Kidney (tissue), 14 donors: ENCODE data around the gene AGK. TPM values are rescaled to one million over a fixed set of nuclear protein-coding genes. Genes with fewer than 3 reads are reported as not detected.

Experiments used
- DNase-seq, 5 donors: peaks; one replicate each; pipeline ENCODE4 v3.0.0-alpha.2; 2013 to 2020
- FAIRE-seq: peaks from 2 replicates; lab custom pipeline; 2012; peaks lifted over from hg19 to GRCh38; lab: Jason Lieb, UNC
- H3K27ac ChIP-seq, 2 donors: one replicate each; pipeline ENCODE4 v1.7.0; 2013; ENCODE audit warnings: low read depth in 2 of 2, low read length in 2 of 2, inconsistent platforms in 1 of 2
- H3K27me3 ChIP-seq: one replicate; pipeline ENCODE4 v1.7.1; 2013; ENCODE audit warnings: low read length, inconsistent platforms; ENCODE audit not compliant: control insufficient read depth, insufficient read depth
- H3K36me3 ChIP-seq, 3 donors: one replicate each; pipeline versions ENCODE4 v1.7.0 to v1.7.1; 2013; ENCODE audit warnings: low read length in 3 of 3, control low read depth in 1 of 3, inconsistent platforms in 1 of 3; ENCODE audit not compliant: insufficient read depth in 3 of 3, control insufficient read depth in 2 of 3
- H3K4me1 ChIP-seq, 3 donors: one replicate each; pipeline versions ENCODE4 v1.7.0 to v1.7.1; 2013; ENCODE audit warnings: low read length in 3 of 3, inconsistent platforms in 1 of 3, low read depth in 1 of 3; ENCODE audit not compliant: control insufficient read depth in 2 of 3, insufficient read depth in 2 of 3
- H3K4me3 ChIP-seq, 3 donors: one replicate each; pipeline versions ENCODE4 v1.7.0 to v1.8.1; 2013; ENCODE audit warnings: low read length in 3 of 3, control low read depth in 1 of 3, inconsistent platforms in 1 of 3
- H3K9ac ChIP-seq, 3 donors: one replicate each; pipeline versions ENCODE4 v1.7.0 to v1.7.1; 2013; ENCODE audit warnings: low read length in 3 of 3, control low read depth in 1 of 3, inconsistent platforms in 1 of 3
- H3K9me3 ChIP-seq, 3 donors: one replicate each; pipeline versions ENCODE4 v1.7.0 to v1.7.1; 2013; ENCODE audit warnings: low read length in 3 of 3, control low read depth in 1 of 3, inconsistent platforms in 1 of 3; ENCODE audit not compliant: control insufficient read depth in 2 of 3, insufficient read depth in 1 of 3
- intact Hi-C: fragments of 100-400 bp; cut with DNase I; formaldehyde crosslinking; loops from one replicate; pipeline ENCODE4 v1.11.1; 2022
- polyA plus RNA-seq: library from polyadenylated mRNA; stranded (reverse); fragments of 350-450 nt; fragmentation: Illumina TruSeq; extraction: RNeasy Lipid Tissue Mini Kit (QIAGEN cat#74804); gene quantifications from one replicate; pipeline ENCODE4 v1.2.3, GENCODE V29; 2014; ENCODE audit warnings: low read depth, low replicate concordance; ENCODE audit not compliant: insufficient read depth
- total RNA-seq: library from RNA; stranded (reverse); fragmentation: NEBNext Ultra II Directional; extraction: Animal tissue kit (Norgen Biotek cat#: 25700); gene quantifications from one replicate; pipeline ENCODE4 v1.2.1, GENCODE V29; 2021
- TF ChIP-seq, protein P1 (sequence below): IDR thresholded peaks from 3 replicates; pipeline ENCODE4 v1.5.1; 2012; ENCODE audit warnings: mild to moderate bottlenecking, moderate library complexity, borderline replicate concordance; ENCODE audit not compliant: insufficient read depth; ENCODE audit errors: extremely low read depth
- donor health status: control.
- donor health status: control.
- donor health status: control.
- donor health status: control.
- donor health status: control.
- donor health status: DM: yes; HTN: yes; CAD: no.
- donor health status: Normal renal cell carcinoma (clear cell type).

The AGK gene
- total and polyA plus RNA-seq, 2 donors from 2014 or later: 17.7 to 30.7 TPM

DNA sequence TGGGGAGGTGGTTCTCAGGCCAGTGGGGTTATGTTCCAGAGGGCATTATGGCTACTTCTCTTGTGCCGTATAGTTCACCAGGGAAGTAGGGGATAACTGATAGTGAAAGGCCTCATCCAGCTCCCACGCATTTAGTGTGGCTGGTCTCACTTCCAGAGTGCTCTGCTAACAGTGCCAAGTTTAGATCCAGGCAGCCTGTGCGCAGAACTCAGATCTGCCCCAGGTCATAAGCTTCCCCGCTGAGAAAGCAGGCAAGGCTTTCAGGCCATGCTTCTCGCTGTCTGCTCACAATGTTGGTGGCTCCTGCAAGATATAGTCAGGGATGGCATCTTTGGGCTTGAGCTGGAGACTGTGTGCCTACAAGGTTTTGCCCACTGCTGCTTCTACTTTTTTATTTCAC, 11.3 kb downstream of the AGK start:
- no peak overlapping the region for H3K4me3 ChIP-seq
- intact Hi-C loops: no loop called here
- H3K9me3 ChIP-seq: no peaks in the 10 kb centered on the region
- TF ChIP-seq, protein P1, sequence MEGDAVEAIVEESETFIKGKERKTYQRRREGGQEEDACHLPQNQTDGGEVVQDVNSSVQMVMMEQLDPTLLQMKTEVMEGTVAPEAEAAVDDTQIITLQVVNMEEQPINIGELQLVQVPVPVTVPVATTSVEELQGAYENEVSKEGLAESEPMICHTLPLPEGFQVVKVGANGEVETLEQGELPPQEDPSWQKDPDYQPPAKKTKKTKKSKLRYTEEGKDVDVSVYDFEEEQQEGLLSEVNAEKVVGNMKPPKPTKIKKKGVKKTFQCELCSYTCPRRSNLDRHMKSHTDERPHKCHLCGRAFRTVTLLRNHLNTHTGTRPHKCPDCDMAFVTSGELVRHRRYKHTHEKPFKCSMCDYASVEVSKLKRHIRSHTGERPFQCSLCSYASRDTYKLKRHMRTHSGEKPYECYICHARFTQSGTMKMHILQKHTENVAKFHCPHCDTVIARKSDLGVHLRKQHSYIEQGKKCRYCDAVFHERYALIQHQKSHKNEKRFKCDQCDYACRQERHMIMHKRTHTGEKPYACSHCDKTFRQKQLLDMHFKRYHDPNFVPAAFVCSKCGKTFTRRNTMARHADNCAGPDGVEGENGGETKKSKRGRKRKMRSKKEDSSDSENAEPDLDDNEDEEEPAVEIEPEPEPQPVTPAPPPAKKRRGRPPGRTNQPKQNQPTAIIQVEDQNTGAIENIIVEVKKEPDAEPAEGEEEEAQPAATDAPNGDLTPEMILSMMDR: no peak
- DNase-seq (no peak), FAIRE-seq (no peak)
- H3K4me1 ChIP-seq: no peaks in the 10 kb centered on the region
- H3K27ac ChIP-seq: no peak overlapping the region
- no peak overlapping the region for H3K9ac ChIP-seq
- H3K27me3 ChIP-seq: no peaks in the 10 kb centered on the region
- peaks cover 0 to 12% (median 5%) of the 10 kb centered on the region in 3 donors for H3K36me3 ChIP-seq

DNA sequence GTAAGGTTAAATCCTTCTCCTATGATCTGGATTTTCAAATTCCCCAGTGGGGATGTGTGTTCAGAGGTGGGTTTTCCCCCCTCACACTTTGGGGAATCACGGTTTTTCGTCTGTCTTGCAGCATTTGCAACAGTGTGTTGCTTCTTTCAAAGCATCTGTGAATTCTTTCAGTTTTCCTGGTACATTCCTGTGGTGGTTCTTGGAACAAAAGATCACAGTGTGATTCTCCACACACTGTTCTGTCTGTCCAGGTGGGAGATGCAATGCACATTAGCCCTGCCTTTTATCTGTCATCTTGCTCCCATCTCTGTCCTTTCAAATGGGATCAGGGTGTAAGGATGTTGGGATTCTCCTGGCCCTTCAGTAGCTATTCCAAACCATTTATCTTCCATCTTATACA, 11.8 kb downstream of the AGK start:
- Histone ChIP-seq H3K4me3 (no peak overlapping the region), H3K9me3 (no peaks in the 10 kb centered on the region), H3K27me3 (no peaks in the 10 kb centered on the region), H3K36me3 (peaks cover 0 to 12% (median 6%) of the 10 kb centered on the region in 3 donors), H3K9ac (no peak overlapping the region), H3K4me1 (no peaks in the 10 kb centered on the region), H3K27ac (no peak overlapping the region)
- FAIRE-seq: no peak
- intact Hi-C loops: no loop called here
- TF ChIP-seq, protein P1: no peak
- DNase-seq: no peak

DNA sequence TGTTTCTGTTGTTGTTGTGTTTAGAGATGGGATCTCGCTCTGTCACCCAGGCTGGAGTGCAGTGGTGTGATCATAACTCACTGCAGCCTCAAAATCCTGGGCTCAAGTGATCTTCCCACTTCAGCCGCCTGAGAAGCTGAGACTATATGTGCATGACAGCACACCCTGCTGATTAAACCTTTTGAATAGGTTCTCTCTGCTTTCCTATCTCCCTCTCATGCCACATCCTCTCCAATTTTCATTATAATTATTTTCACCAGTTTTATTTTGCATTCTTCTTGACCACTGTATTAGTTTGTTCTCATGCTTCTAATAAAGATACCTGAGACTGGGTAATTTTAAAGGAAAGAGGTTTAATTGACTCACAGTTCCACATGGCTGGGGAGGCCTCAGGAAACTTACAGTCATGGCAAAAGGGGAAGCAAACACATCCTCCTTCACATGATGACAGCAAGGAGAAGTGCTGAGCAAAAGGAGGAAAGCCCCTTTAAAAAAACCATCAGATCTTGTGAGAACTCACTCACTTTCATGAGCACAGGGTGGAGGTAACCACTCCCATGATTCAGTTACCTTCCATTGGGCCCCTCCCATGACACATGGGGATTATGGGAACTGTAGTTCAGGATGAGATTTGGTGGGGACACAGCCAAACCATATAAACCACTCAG, 12.9 kb downstream of the AGK start:
- Histone ChIP-seq H3K4me1 (no peaks in the 10 kb centered on the region), H3K27me3 (no peaks in the 10 kb centered on the region), H3K9ac (no peak overlapping the region), H3K4me3 (no peak overlapping the region), H3K27ac (no peak overlapping the region), H3K9me3 (no peaks in the 10 kb centered on the region), H3K36me3 (peaks cover 0 to 9% (median 6%) of the 10 kb centered on the region in 3 donors)
- TF ChIP-seq, protein P1: no peak
- FAIRE-seq: no peak
- intact Hi-C loops: no loop called here
- DNase-seq: no peak

DNA sequence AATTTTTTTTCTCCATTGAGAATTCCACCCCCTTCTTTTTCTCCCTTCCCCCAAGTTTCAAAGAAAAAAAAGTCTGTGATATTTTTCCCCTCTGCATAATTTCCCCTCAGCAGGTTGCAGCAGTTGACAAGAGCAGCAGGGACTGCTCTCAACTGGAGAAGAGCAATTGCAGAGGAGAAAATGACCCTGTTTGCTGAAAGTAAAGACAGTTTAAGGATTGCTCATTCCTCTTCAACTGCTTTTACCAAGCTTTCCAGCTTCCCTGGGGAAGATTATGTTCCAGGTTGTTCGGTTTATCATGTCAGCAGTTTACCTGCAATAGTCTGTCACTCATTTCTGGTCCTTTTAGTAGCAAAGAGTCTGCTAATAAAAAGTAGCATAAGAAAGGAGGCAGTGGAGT, 16.2 kb downstream of the AGK start:
- Histone ChIP-seq H3K27me3 (no peaks in the 10 kb centered on the region), H3K27ac (no peak overlapping the region), H3K9me3 (no peaks in the 10 kb centered on the region), H3K4me3 (no peak overlapping the region), H3K36me3 (peaks cover 0 to 9% (median 6%) of the 10 kb centered on the region in 3 donors), H3K4me1 (no peaks in the 10 kb centered on the region), H3K9ac (no peak overlapping the region)
- intact Hi-C loops: no loop called here
- FAIRE-seq (no peak), DNase-seq (no peak)
- TF ChIP-seq, protein P1: no peak
